HepG2 (cell line): Measurements from ENCODE around the gene NPB. TPM values are rescaled to one million over a fixed set of nuclear protein-coding genes. Genes with fewer than 3 reads are reported as not detected.
A peak's percentile ranks its signal among the peaks of the same experiment; 100 is the strongest.

ENCODE experiments used
- AKAP8 ChIP-seq: sonication (generic); formaldehyde crosslinking; IDR thresholded peaks from 2 replicates; pipeline ENCODE4 v1.5.1; 2020; ENCODE audit warnings: mild to moderate bottlenecking, missing genetic modification reagents
- ELK4 ChIP-seq: sonication (generic); formaldehyde crosslinking; IDR thresholded peaks from 2 replicates; pipeline ENCODE4 v1.9.0; 2021; ENCODE audit warnings: missing genetic modification reagents, borderline replicate concordance
- GTF2F1 ChIP-seq: fragments of 150-350 bp; IDR thresholded peaks from 2 replicates; pipeline ENCODE4 v1.6.1; 2014; ENCODE audit warnings: low read length
- IKZF1 ChIP-seq: fragments of 450-650 bp; IDR thresholded peaks from 2 replicates; pipeline ENCODE4 v1.7.1; 2016
- KAT2B ChIP-seq: fragments of 150-350 bp; IDR thresholded peaks from 2 replicates; pipeline ENCODE4 v1.6.1; 2014; ENCODE audit warnings: low read depth, low read length, borderline replicate concordance
- MTF1 ChIP-seq: sonication (generic); formaldehyde crosslinking; IDR thresholded peaks from 2 replicates; pipeline ENCODE4 v1.5.0; 2020; ENCODE audit warnings: missing genetic modification reagents
- NFE2L1 ChIP-seq: sonication (generic); formaldehyde crosslinking; IDR thresholded peaks from 2 replicates; pipeline ENCODE4 v1.4.0; 2020; ENCODE audit warnings: missing genetic modification reagents, mild to moderate bottlenecking, borderline replicate concordance
- REST ChIP-seq, 2 experiments: IDR thresholded peaks; 2 replicates each; pipeline ENCODE4 v1.6.1; 2011 to 2012; ENCODE audit warnings: low read length in 2 of 2, borderline replicate concordance in 1 of 2, low read depth in 1 of 2, mild to moderate bottlenecking in 1 of 2, moderate library complexity in 1 of 2
- SKI ChIP-seq: fragments of 450-650 bp; IDR thresholded peaks from one replicate; pipeline ENCODE4 v1.6.1; 2018; ENCODE audit warnings: mild to moderate bottlenecking; ENCODE audit not compliant: partially characterized antibody
- SMAD3 ChIP-seq: sonication (generic); formaldehyde crosslinking; IDR thresholded peaks from 2 replicates; pipeline ENCODE4 v1.4.0; 2020; ENCODE audit warnings: missing genetic modification reagents
- SNRNP70 ChIP-seq: fragments of 200-400 bp; formaldehyde crosslinking; IDR thresholded peaks from 2 replicates; pipeline ENCODE4 v1.6.1; 2017; ENCODE audit warnings: mild to moderate bottlenecking, low read depth, low read length, moderate library complexity
- TEF ChIP-seq: sonication (generic); formaldehyde crosslinking; IDR thresholded peaks from 2 replicates; pipeline ENCODE4 v1.5.0; 2020; ENCODE audit warnings: missing genetic modification reagents
- ZBTB49 ChIP-seq: sonication (generic); formaldehyde crosslinking; IDR thresholded peaks from 2 replicates; pipeline ENCODE4 v1.4.0; 2020; ENCODE audit warnings: missing genetic modification reagents, borderline replicate concordance
- ZKSCAN1 ChIP-seq: fragments of 150-350 bp; IDR thresholded peaks from 2 replicates; pipeline ENCODE4 v1.6.1; 2014; ENCODE audit warnings: low read length
- ZNF180 ChIP-seq: sonication (generic); formaldehyde crosslinking; IDR thresholded peaks from 2 replicates; pipeline ENCODE4 v1.4.0; 2020; ENCODE audit warnings: low read depth, missing genetic modification reagents, borderline replicate concordance
- ZNF234 ChIP-seq: sonication (generic); formaldehyde crosslinking; conservative IDR thresholded peaks from 2 replicates; pipeline ENCODE4 v1.5.1; 2020; ENCODE audit warnings: mild to moderate bottlenecking, missing genetic modification reagents
- ZNF263 ChIP-seq: sonication (generic); formaldehyde crosslinking; IDR thresholded peaks from 2 replicates; pipeline ENCODE4 v1.4.0; 2020; ENCODE audit warnings: missing genetic modification reagents
- ZNF44 ChIP-seq: sonication (generic); formaldehyde crosslinking; IDR thresholded peaks from 2 replicates; pipeline ENCODE4 v1.5.1; 2020; ENCODE audit warnings: mild to moderate bottlenecking, missing genetic modification reagents
- ZNF615 ChIP-seq: sonication (generic); formaldehyde crosslinking; IDR thresholded peaks from 2 replicates; pipeline ENCODE4 v1.5.0; 2020; ENCODE audit warnings: mild to moderate bottlenecking, missing genetic modification reagents, borderline replicate concordance
- ZNF781 ChIP-seq: sonication (generic); formaldehyde crosslinking; IDR thresholded peaks from 2 replicates; pipeline ENCODE4 v1.5.1; 2020; ENCODE audit warnings: borderline replicate concordance, mild to moderate bottlenecking, missing genetic modification reagents; ENCODE audit errors: not compliant biosample characterization
- polyA plus RNA-seq, 8 experiments: library from polyadenylated mRNA; depleted of rRNA in 3 of 8; stranded (reverse) in 7 of 8; unstranded in 1 of 8; fragments of >200 nt; fragmentation: Illumina TruSeq in 4 of 8; extraction: Trizol in 4 of 8; gene quantifications; 2 replicates each; pipeline versions ENCODE4 v1.2.1 to v1.2.3, GENCODE V29; 2011 to 2016; ENCODE audit warnings: low read depth in 4 of 8, missing spikeins in 1 of 8, mixed read lengths in 1 of 8; ENCODE audit not compliant: insufficient read depth in 1 of 8
- total RNA-seq, 5 experiments: library from RNA; depleted of rRNA; stranded (reverse); fragments of >200 nt; fragmentation: Illumina TruSeq; extraction: Trizol; gene quantifications; 2 replicates each; pipeline ENCODE4 v1.2.3, GENCODE V29; 2016; ENCODE audit warnings: low read depth in 1 of 5
- TF ChIP-seq, protein P1 (sequence below): sonication (generic); formaldehyde crosslinking; IDR thresholded peaks from 2 replicates; pipeline ENCODE4 v1.4.0; 2020; ENCODE audit warnings: mild to moderate bottlenecking, missing genetic modification reagents

The NPB gene
- total and polyA plus RNA-seq, 2 of the 13 experiments (the other 11 are each of a cell fraction or from before 2014, with no cell fraction given): 0.11 to 0.93 TPM

- TF ChIP-seq, protein P1, sequence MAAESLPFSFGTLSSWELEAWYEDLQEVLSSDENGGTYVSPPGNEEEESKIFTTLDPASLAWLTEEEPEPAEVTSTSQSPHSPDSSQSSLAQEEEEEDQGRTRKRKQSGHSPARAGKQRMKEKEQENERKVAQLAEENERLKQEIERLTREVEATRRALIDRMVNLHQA: no peak
- TF ChIP-seq NFE2L1 (CRISPR knock-in tag): peak; percentile 60; the same call in 1 of the 2 replicates
- TF ChIP-seq IKZF1: no peak
- no peak for TF ChIP-seq SNRNP70
- TF ChIP-seq REST (IDR thresholded peaks at IDR 0.05; ENCODE audit: borderline replicate concordance in 1 of 2, low read depth in 1 of 2, low read length in 2 of 2): peak in 1 of 2 experiments; percentile 27; a peak in 1 of 4 replicates
- TF ChIP-seq ZNF615: no peak
- TF ChIP-seq ZNF263 (CRISPR knock-in tag): peak; percentile 100
- 0 out of 2 replicates have a peak, but pooled peaks have one; percentile 41 for TF ChIP-seq ZNF180
- TF ChIP-seq ZBTB49: no peak
- no peak for TF ChIP-seq ZNF781 (CRISPR knock-in tag)
- TF ChIP-seq ELK4: no peak
- TF ChIP-seq TEF (CRISPR knock-in tag): 0 out of 2 replicates have a peak, but pooled peaks have one; percentile 60
- TF ChIP-seq GTF2F1: no peak
- no peak for TF ChIP-seq ZNF44 (CRISPR knock-in tag)
- no peak for TF ChIP-seq SMAD3 (CRISPR knock-in tag)
- no peak for TF ChIP-seq ZNF234 (CRISPR knock-in tag)
- no peak for TF ChIP-seq KAT2B
- no peak for TF ChIP-seq ZKSCAN1
- TF ChIP-seq AKAP8: peak; percentile 99
- peak; percentile 85 for TF ChIP-seq SKI
- no peak for TF ChIP-seq MTF1 (CRISPR knock-in tag)
Observed at GRCh38 chr17:81909966-81910839, 8.2 kb downstream of the NPB start (continued).
